Measurements from ENCODE around the gene PHKB. TPM values are rescaled to one million over a fixed set of nuclear protein-coding genes. Genes with fewer than 3 reads are reported as not detected.

The PHKB gene
- total and polyA plus RNA-seq, 2 donors (not counting 3 experiments of a cell fraction or from before 2014, with no cell fraction given), result 30.1 to 61.0 TPM

DNA sequence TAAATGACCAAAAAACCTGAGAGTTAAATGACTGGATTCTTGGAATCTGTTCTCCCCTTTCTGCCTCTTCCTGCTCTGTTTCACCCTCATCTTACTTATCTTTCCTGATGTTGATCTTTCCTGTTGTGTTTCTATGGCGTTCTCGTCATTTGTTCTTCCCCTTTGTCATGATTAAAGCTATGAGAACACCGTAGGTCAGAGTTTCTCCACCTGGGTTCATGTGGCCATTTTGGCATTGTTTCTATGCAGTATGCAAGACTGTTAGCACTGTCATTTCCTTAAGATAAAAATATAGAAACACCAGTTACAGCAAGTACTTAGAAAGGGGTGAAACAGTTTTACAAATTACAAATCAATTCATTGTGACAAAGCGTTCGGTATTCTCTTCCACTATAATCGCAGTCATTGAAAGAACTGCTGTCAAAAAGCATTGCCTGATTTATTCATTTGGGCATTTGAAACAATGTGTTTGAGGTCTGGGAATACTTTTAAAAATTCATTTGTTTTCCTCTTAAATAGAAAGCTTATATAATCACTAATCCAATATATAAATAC is 166.0 kb downstream of the PHKB start:
- H3K4me2 ChIP-seq (ENCODE audit: insufficient read depth, low read length), result no peak overlapping the region
- CTCF ChIA-PET, result no interaction called here
- peak; percentile 21 for DNase-seq (ENCODE audit: low read depth, low spot score)
- no peak for TF ChIP-seq CTCF (IDR thresholded peaks at IDR 0.05; ENCODE audit: extremely low read depth in 1 of 2, insufficient read depth in 1 of 2, low read depth in 1 of 2, low read length in 2 of 2)
- TF ChIP-seq POLR2A (IDR thresholded peaks at IDR 0.05; ENCODE audit: low read depth, low read length), result no peak
- TF ChIP-seq EZH2 (IDR thresholded peaks at IDR 0.05; ENCODE audit: borderline replicate concordance, low read depth, low read length, severe bottlenecking), result no peak
- no peak for TF ChIP-seq GATA2 (IDR thresholded peaks at IDR 0.05; ENCODE audit: insufficient read depth, insufficient read length, low read depth, low read length)
- TF ChIP-seq POLR2AphosphoS5 (IDR thresholded peaks at IDR 0.05; ENCODE audit: insufficient read depth, low read depth, low read length), result no peak
- no peak for TF ChIP-seq MYC (IDR thresholded peaks at IDR 0.05; ENCODE audit: low read depth, low read length)
- TF ChIP-seq MAX (IDR thresholded peaks at IDR 0.05; ENCODE audit: insufficient read depth, insufficient read length), result no peak
- H4K20me1 ChIP-seq (replicated peaks; ENCODE audit: control insufficient read depth, extremely low read depth, insufficient read depth, low read length), result no peaks in the 10 kb centered on the region
- no peak overlapping the region for H3K27ac ChIP-seq (ENCODE audit: insufficient read depth, low read depth, low read length)
- H3K9me3 ChIP-seq (replicated peaks; ENCODE audit: control insufficient read depth, insufficient read depth, low read length), result no peaks in the 10 kb centered on the region
- H3K27me3 ChIP-seq (ENCODE audit: control insufficient read depth in 2 of 2, insufficient read depth in 2 of 2, low read length in 2 of 2), result no peaks in the 10 kb centered on the region
- no peak overlapping the region for H2AFZ ChIP-seq (ENCODE audit: low read depth, low read length)
- POLR2A ChIA-PET, result no interaction called here
- FAIRE-seq, result no peak
- BruUV-seq (replicated peaks), result no TSS peak
- H3K4me3 ChIP-seq (replicated peaks in 1 of 3; ENCODE audit: insufficient read depth in 1 of 3, low read depth in 1 of 3, low read length in 3 of 3), result no peak overlapping the region
- intact Hi-C loops (cut with micrococcal nuclease), result no loop called here
- no peaks in the 10 kb centered on the region for H3K4me1 ChIP-seq (ENCODE audit: control insufficient read depth, extremely low read depth, insufficient read depth, low read length)
- no peak overlapping the region for H3K9ac ChIP-seq (replicated peaks; ENCODE audit: extremely low read depth, insufficient read depth, low read length)
- no peaks in the 10 kb centered on the region for H3K9me1 ChIP-seq (replicated peaks; ENCODE audit: control insufficient read depth, extremely low read depth, insufficient read depth, low read length)
- no peaks in the 10 kb centered on the region for H3K36me3 ChIP-seq (ENCODE audit: control insufficient read depth in 2 of 2, extremely low read depth in 1 of 2, insufficient read depth in 2 of 2, low read length in 2 of 2)
- dilution Hi-C loops (cut with MboI; ENCODE audit: extremely low pct_ligation_motif_present, low sequenced_read_pairs), result no loop called here
- no peaks in the 10 kb centered on the region for H3K79me2 ChIP-seq (ENCODE audit: control insufficient read depth, insufficient read depth, low read length)

Measured in endothelial cell of umbilical vein (primary cell).